Sigmoid colon (tissue), 7 donors: ENCODE measurements around the gene NOX4. TPM values are rescaled to one million over a fixed set of nuclear protein-coding genes. Genes with fewer than 3 reads are reported as not detected.

Experiments used
- DNase-seq: peaks from one replicate; pipeline ENCODE4 v3.0.0-alpha.2; 2019
- H3K27ac ChIP-seq, 4 donors: fragments of 200-600 bp; sonication (generic); one replicate each; pipeline ENCODE4 v1.5.1; 2016 to 2019; ENCODE audit warnings: mild to moderate bottlenecking in 1 of 4
- H3K27me3 ChIP-seq, 3 donors: fragments of 200-600 bp; sonication (generic); one replicate each; pipeline ENCODE4 v1.5.1; 2019; ENCODE audit warnings: mild to moderate bottlenecking in 1 of 3
- H3K36me3 ChIP-seq, 4 donors: fragments of 200-600 bp; sonication (generic); one replicate each; pipeline ENCODE4 v1.5.1; 2016 to 2019
- H3K4me1 ChIP-seq, 4 donors: fragments of 200-600 bp; sonication (generic); one replicate each; pipeline ENCODE4 v1.5.1; 2017 to 2019
- H3K4me3 ChIP-seq, 4 donors: fragments of 200-600 bp; sonication (generic); one replicate each; pipeline ENCODE4 v1.5.1; 2017 to 2019; ENCODE audit warnings: mild to moderate bottlenecking in 2 of 4, moderate library complexity in 1 of 4
- H3K9me3 ChIP-seq, 4 donors: fragments of 200-600 bp in 3 of 4; sonication (generic) in 3 of 4; one replicate each; pipeline versions ENCODE4 v1.5.1 to v1.6.1; 2013 to 2019
- EP300 ChIP-seq, 4 donors: sonication (generic); formaldehyde crosslinking; IDR thresholded peaks; one replicate each; pipeline ENCODE4 v1.6.1; 2017; ENCODE audit warnings: antibody characterized with exemption in 4 of 4
- POLR2A ChIP-seq, 2 donors: fragments of 450-650 bp; IDR thresholded peaks; one replicate each; pipeline ENCODE4 v1.6.1; 2016; ENCODE audit warnings: antibody characterized with exemption in 2 of 2, mild to moderate bottlenecking in 2 of 2, moderate library complexity in 2 of 2
- POLR2AphosphoS5 ChIP-seq, 4 donors: sonication (generic); formaldehyde crosslinking; IDR thresholded peaks; one replicate each; pipeline ENCODE4 v1.6.1; 2017; ENCODE audit warnings: antibody characterized with exemption in 4 of 4
- WGBS, 2 donors: extraction: QIAGEN DNeasy Blood & Tissue Kit; methylation state at CpG; one replicate each; pipeline ENCODE4 v1.1.7; 2013; 5-methylcytosine and 5-hydroxymethylcytosine counted together
- intact Hi-C: fragments of 100-400 bp; cut with DNase I; formaldehyde crosslinking; loops from one replicate; pipeline ENCODE4 v1.15.1; 2023
- polyA plus RNA-seq, 3 donors: library from polyadenylated mRNA; stranded (reverse); fragments of 200-250 nt; gene quantifications; one replicate each; pipeline ENCODE4 v1.2.3, GENCODE V29; 2013
- total RNA-seq, 4 donors: library from RNA; depleted of rRNA; stranded (reverse); fragments of >200 nt; gene quantifications; one replicate each; pipeline ENCODE4 v1.1.0, GENCODE V29; 2016
- TF ChIP-seq, protein P1 (sequence below), 4 experiments: fragments of 450-650 bp in 3 of 4; fragments of 200-600 bp in 1 of 4; IDR thresholded peaks; one replicate each; pipeline ENCODE4 v1.5.1; 2016 to 2019; ENCODE audit warnings: antibody characterized with exemption in 4 of 4, mild to moderate bottlenecking in 3 of 4, moderate library complexity in 2 of 4
- donor health status: healthy with polysubstance abuse.
- donor health status: Bipolar disorder and iron deficiency.
- donor health status: healthy.

Gene NOX4
- total and polyA plus RNA-seq, 7 donors: under 0.01 to 36.3 (median 10.9) TPM; not detected in 1

DNA sequence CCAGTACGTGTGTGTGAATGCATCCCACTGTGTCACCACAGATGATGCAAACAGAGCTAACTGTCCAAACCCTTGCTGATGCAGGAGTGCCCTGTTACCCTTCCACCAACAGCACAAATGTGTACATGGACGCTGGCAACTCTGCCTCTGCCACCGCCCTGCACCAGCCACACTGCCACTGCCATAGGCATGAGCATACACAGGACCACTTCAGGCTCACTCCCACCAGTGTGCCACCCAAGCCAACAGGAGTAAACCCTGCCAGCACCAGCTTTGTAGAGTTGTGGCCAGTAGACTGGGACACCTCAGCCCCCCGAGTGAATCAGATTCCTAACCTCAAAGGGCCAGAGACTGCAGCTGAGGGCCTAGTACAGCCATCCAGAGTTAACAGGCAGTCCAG lies 34.0 kb downstream of the NOX4 start:
- Histone ChIP-seq H3K4me3 (no peak overlapping the region), H3K4me1 (no peaks in the 10 kb centered on the region), H3K27ac (no peak overlapping the region), H3K27me3 (no peaks in the 10 kb centered on the region), H3K9me3 (no peaks in the 10 kb centered on the region), H3K36me3 (no peaks in the 10 kb centered on the region)
- intact Hi-C loops: no loop called here
- TF ChIP-seq EP300 (IDR thresholded peaks at IDR 0.05) (no peak), POLR2AphosphoS5 (IDR thresholded peaks at IDR 0.05) (no peak), POLR2A (IDR thresholded peaks at IDR 0.05) (no peak)
- TF ChIP-seq, protein P1, sequence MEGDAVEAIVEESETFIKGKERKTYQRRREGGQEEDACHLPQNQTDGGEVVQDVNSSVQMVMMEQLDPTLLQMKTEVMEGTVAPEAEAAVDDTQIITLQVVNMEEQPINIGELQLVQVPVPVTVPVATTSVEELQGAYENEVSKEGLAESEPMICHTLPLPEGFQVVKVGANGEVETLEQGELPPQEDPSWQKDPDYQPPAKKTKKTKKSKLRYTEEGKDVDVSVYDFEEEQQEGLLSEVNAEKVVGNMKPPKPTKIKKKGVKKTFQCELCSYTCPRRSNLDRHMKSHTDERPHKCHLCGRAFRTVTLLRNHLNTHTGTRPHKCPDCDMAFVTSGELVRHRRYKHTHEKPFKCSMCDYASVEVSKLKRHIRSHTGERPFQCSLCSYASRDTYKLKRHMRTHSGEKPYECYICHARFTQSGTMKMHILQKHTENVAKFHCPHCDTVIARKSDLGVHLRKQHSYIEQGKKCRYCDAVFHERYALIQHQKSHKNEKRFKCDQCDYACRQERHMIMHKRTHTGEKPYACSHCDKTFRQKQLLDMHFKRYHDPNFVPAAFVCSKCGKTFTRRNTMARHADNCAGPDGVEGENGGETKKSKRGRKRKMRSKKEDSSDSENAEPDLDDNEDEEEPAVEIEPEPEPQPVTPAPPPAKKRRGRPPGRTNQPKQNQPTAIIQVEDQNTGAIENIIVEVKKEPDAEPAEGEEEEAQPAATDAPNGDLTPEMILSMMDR (IDR thresholded peaks at IDR 0.05): no peak
- WGBS, 2 donors: 95% methylated on average over 4 of the region's 4 CpGs
- no peak for DNase-seq

DNA sequence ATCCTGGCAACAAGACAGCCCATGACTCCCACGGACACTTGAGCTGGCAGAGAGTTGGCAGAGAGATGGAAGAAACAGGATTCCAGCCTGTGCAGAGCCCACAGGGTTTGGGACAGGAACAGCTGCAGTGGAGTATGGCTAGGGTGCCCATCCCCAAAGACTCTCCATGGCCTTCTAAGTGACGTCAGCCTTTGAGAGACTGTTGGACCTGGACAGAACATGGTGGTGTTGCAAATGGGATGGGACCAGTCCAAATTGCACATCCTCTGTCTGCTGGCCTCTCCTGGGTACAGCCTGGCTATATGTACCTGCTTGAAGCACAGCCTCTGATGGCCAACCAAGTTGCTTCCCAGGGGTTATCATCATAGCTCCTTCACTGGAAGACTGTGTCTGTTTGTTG lies 34.5 kb downstream of the NOX4 start:
- Histone ChIP-seq H3K4me3 (no peak overlapping the region), H3K27me3 (no peaks in the 10 kb centered on the region), H3K36me3 (no peaks in the 10 kb centered on the region), H3K9me3 (no peaks in the 10 kb centered on the region), H3K27ac (no peak overlapping the region), H3K4me1 (no peaks in the 10 kb centered on the region)
- intact Hi-C loops: no loop called here
- TF ChIP-seq EP300 (IDR thresholded peaks at IDR 0.05) (no peak), POLR2AphosphoS5 (IDR thresholded peaks at IDR 0.05) (no peak), POLR2A (IDR thresholded peaks at IDR 0.05) (no peak)
- TF ChIP-seq, protein P1 (IDR thresholded peaks at IDR 0.05): no peak
- 84 to 90% methylated on average over 2 of the region's 2 CpGs for WGBS, 2 donors
- no peak for DNase-seq

DNA sequence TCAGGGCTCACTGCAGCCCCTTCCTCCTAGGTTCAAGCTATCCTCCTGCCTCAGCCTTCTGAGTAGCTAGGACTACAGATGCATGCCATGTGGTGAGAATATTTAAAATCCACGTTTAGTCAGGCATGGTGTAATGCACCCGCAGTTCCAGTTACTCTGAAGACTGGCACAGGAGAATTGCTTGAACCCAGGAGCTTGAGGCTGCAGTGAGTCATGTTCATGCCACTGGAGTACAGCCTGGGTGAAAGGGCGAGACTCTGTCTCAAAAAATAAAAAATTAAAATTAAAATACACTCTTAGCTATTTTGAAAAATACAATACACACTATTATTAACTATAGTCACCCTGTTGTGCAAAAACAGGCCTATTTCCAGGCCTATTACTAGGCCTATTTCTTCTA lies 38.4 kb downstream of the NOX4 start:
- H3K27ac ChIP-seq: no peak overlapping the region
- H3K27me3 ChIP-seq: no peaks in the 10 kb centered on the region
- intact Hi-C loops: no loop called here
- no peak for DNase-seq
- no peak for TF ChIP-seq EP300 (IDR thresholded peaks at IDR 0.05)
- TF ChIP-seq, protein P1 (IDR thresholded peaks at IDR 0.05): no peak
- no peak for TF ChIP-seq POLR2A (IDR thresholded peaks at IDR 0.05)
- TF ChIP-seq POLR2AphosphoS5 (IDR thresholded peaks at IDR 0.05): no peak
- H3K4me3 ChIP-seq: no peak overlapping the region
- 78 to 82% methylated on average over 3 of the region's 3 CpGs for WGBS, 2 donors
- H3K4me1 ChIP-seq: no peaks in the 10 kb centered on the region
- H3K9me3 ChIP-seq: no peaks in the 10 kb centered on the region
- no peaks in the 10 kb centered on the region for H3K36me3 ChIP-seq

DNA sequence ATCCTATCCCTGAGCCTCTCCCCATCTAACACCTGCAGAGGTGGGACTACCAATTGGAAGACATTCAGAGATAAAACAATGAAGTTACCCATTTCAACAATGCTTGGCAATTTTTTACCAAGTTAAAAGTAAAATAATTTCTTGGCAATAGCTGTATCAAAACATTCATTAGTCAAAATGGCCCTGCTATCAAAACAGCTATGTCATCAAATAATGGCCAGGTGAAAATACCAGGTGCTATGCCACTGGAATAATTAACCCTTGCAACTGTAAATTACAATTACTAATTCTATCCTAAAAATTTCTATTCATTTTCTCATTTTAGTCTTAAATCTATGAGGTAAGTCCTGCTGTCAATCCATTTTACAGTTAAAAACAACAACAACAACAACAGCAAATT lies 43.3 kb downstream of the NOX4 start:
- TF ChIP-seq, protein P1 (IDR thresholded peaks at IDR 0.05): no peak
- TF ChIP-seq POLR2A (IDR thresholded peaks at IDR 0.05) (no peak), POLR2AphosphoS5 (IDR thresholded peaks at IDR 0.05) (no peak), EP300 (IDR thresholded peaks at IDR 0.05) (no peak)
- no peaks in the 10 kb centered on the region for H3K36me3 ChIP-seq
- no peak overlapping the region for H3K4me3 ChIP-seq
- H3K4me1 ChIP-seq: no peaks in the 10 kb centered on the region
- H3K27me3 ChIP-seq: no peaks in the 10 kb centered on the region
- no peak for DNase-seq
- intact Hi-C loops: no loop called here
- no peaks in the 10 kb centered on the region for H3K9me3 ChIP-seq
- no peak overlapping the region for H3K27ac ChIP-seq
